ENCODE data around the gene PBX4. TPM values are rescaled to one million over a fixed set of nuclear protein-coding genes. Genes with fewer than 3 reads are reported as not detected.

The PBX4 gene
- total RNA-seq, 1 donor from 2014 or later: 2.7 TPM

DNA sequence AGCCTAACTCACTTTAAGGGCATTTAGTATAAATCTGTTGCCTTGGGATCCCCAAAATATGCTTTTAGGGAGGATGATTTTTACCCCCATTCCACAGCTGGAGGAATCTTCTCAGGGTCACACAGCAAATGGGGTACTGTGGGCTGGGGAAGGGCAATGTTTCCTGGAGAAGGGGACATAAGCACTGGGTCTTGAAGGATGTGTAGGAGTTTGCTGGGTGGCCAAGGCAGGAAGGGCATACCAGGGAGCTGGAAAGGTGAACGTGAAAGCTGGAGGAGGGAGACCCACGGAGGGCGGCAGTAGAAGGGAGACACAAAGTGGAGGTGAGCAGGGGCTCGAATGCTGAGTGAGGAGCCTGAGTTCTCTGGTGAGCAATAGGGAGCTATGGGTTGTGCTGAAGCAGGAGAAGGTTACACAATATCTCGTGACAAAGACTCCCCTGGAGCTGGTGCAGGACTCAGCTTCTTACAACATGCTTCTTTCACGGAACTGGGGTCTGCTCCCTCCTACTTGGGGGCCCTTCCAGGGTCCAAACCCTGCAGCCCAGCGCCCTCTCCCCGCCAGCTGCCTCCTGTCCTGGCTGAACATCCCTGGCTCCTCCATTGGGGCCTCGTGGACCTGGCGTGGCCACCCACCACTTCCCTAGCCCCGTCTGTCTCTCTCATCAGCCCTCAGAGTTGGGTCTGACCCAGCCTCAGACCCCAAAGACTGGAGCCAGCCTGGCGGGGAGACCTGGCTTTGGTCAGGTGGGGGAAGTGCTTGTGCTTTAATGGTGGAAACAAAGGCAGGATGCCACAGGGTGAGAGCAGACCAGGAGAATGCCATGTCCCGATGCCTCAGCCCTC, 69.3 kb downstream of the PBX4 start:
- TF ChIP-seq CTCF (conservative IDR thresholded peaks at IDR 0.05; ENCODE audit: low read depth, low read length): no peak
- DNase-seq (ENCODE audit: low read depth): no peak

GRCh38 chr19:19547674-19548336, 70.7 kb downstream of the PBX4 start:
- H3K4me3 ChIP-seq (ENCODE audit: low read depth, low read length): no peak overlapping the region
- no peak for DNase-seq (ENCODE audit: low read depth)
- no peak for TF ChIP-seq CTCF (conservative IDR thresholded peaks at IDR 0.05; ENCODE audit: low read depth, low read length)

More for the DNA sequence above, 69.3 kb downstream of the PBX4 start:
- H3K4me3 ChIP-seq (ENCODE audit: low read depth, low read length): no peak overlapping the region

DNA sequence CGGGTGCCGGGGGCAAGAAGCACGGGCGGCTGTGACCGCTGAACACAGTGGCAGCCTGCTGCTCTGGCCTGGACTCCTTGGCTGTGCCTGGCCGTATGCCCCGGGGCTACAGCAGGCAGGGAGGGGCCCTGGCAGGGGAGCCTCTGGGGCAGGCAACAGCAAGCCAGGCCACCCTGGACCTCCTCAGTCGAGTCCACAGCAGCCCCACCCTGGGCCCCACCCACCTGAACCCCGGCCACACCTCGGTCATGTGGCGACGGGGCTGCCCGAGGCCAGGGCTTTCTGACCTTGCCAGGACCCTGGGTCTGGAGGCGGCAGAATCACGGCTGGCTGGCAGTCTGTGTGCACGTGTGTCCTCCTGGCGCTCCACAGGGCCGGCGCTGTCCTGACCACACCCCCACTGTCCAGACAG, 71.7 kb downstream of the PBX4 start:
- DNase-seq (ENCODE audit: low read depth): no peak
- TF ChIP-seq CTCF (conservative IDR thresholded peaks at IDR 0.05; ENCODE audit: low read depth, low read length): no peak
- no peak overlapping the region for H3K4me3 ChIP-seq (ENCODE audit: low read depth, low read length)

GRCh38 chr19:19545707-19546106, 72.8 kb downstream of the PBX4 start:
- no peak for DNase-seq (ENCODE audit: low read depth)
- no peak overlapping the region for H3K4me3 ChIP-seq (ENCODE audit: low read depth, low read length)
- no peak for TF ChIP-seq CTCF (conservative IDR thresholded peaks at IDR 0.05; ENCODE audit: low read depth, low read length)

DNA sequence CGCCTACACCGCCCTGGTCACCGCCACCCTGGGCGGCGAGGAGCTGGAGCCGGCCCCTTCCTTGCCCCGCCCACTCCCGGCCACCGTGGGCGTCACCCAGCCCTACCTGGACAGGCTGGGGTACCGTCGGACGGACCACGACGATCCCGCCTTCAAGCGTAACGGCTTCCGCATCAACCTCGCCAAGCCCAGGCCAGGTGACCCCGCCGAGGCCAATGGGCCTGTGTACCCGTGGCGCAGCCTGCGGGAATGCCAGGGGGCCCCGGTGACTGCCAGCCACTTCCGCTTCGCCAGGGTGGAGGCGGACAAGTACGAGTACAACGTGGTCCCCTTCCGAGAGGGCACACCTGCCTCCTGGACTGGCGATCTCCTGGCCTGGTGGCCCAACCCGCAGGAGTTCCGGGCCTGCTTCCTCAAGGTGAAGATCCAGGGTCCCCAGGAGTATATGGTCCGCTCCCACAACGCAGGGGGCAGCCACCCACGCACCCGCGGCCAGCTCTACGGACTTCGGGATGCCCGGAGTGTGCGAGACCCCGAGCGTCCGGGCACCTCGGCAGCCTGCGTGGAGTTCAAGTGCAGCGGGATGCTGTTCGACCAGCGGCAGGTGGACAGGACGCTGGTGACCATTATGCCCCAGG, 73.4 kb downstream of the PBX4 start:
- TF ChIP-seq CTCF (conservative IDR thresholded peaks at IDR 0.05; ENCODE audit: low read depth, low read length): no peak
- no peak for DNase-seq (ENCODE audit: low read depth)
- no peak overlapping the region for H3K4me3 ChIP-seq (ENCODE audit: low read depth, low read length)

DNA sequence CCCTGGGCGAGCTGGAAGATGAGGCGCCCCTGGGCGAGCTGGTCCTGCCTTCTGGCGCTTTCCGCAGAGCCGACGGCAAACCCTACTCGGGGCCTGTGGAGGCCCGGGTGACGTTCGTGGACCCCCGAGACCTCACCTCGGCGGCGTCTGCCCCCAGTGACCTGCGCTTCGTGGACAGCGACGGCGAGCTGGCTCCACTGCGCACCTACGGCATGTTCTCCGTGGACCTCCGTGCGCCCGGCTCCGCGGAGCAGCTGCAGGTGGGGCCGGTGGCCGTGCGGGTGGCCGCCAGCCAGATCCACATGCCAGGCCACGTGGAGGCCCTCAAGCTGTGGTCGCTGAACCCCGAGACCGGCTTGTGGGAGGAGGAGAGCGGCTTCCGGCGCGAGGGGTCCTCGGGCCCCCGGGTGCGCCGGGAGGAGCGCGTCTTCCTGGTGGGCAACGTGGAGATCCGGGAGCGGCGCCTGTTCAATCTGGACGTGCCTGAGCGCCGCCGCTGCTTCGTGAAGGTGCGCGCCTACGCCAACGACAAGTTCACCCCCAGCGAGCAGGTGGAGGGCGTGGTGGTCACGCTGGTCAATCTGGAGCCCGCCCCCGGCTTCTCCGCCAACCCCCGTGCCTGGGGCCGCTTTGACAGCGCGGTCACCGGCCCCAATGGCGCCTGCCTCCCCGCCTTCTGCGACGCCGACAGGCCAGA, 74.1 kb downstream of the PBX4 start:
- H3K4me3 ChIP-seq (ENCODE audit: low read depth, low read length): no peak overlapping the region
- no peak for DNase-seq (ENCODE audit: low read depth)
- TF ChIP-seq CTCF (conservative IDR thresholded peaks at IDR 0.05; ENCODE audit: low read depth, low read length): no peak
